Peyer's patch (tissue), 4 donors: ENCODE measurements around the gene FANCE. TPM values are rescaled to one million over a fixed set of nuclear protein-coding genes. Genes with fewer than 3 reads are reported as not detected.
"Not testable (repeated sequence)": the region's sequence is repeated elsewhere in the genome, so short reads cannot be mapped to it uniquely, and the experiment has no call there.

ENCODE experiments used
- DNase-seq, 3 donors: peaks; one replicate each; pipeline ENCODE4 v3.0.0-alpha.2; 2017 to 2019
- H3K27ac ChIP-seq, 4 donors: fragments of 200-600 bp; sonication (generic); one replicate each; pipeline ENCODE4 v1.5.1; 2016 to 2019
- H3K27me3 ChIP-seq, 2 donors: fragments of 200-600 bp; sonication (generic); one replicate each; pipeline ENCODE4 v1.5.1; 2019
- H3K36me3 ChIP-seq, 3 donors: fragments of 200-600 bp; sonication (generic); one replicate each; pipeline ENCODE4 v1.5.1; 2016 to 2019
- H3K4me1 ChIP-seq, 4 donors: fragments of 200-600 bp; sonication (generic); one replicate each; pipeline ENCODE4 v1.5.1; 2016 to 2019
- H3K4me3 ChIP-seq, 4 donors: fragments of 200-600 bp; sonication (generic); 1 replicate in 3 of 4; 2 replicates in 1 of 4; pipeline ENCODE4 v1.5.1; 2016 to 2019; ENCODE audit warnings: mild to moderate bottlenecking in 1 of 4
- H3K9me3 ChIP-seq, 4 donors: fragments of 200-600 bp; sonication (generic); one replicate each; pipeline ENCODE4 v1.5.1; 2016 to 2019; ENCODE audit warnings: mild to moderate bottlenecking in 1 of 4
- CTCF ChIP-seq, 6 experiments: fragments of 450-650 bp in 4 of 6; fragments of 200-600 bp in 2 of 6; sonication (generic) in 1 of 6; IDR thresholded peaks; one replicate each; pipeline ENCODE4 v1.5.1; 2017 to 2019; ENCODE audit warnings: antibody characterized with exemption in 6 of 6, mild to moderate bottlenecking in 3 of 6, moderate library complexity in 1 of 6
- POLR2A ChIP-seq, 2 donors: fragments of 450-650 bp; IDR thresholded peaks; one replicate each; pipeline ENCODE4 v1.5.1; 2017; ENCODE audit warnings: antibody characterized with exemption in 2 of 2, mild to moderate bottlenecking in 2 of 2, moderate library complexity in 2 of 2
- total RNA-seq, 4 donors: library from RNA; depleted of rRNA; stranded (reverse); fragments of >200 nt; gene quantifications; one replicate each; pipeline ENCODE4 v1.1.0, GENCODE V29; 2016

Gene FANCE
- total RNA-seq, 4 donors from 2014 or later: 1.8 to 7.4 (median 4.2) TPM

- H3K36me3 ChIP-seq: peaks cover 0 to 56% (median 0%) of the 10 kb centered on the region in 3 donors
These were observed 24.7 kb upstream of the FANCE start for GRCh38 chr6:35427435-35427834.

GRCh38 chr6:35427851-35428321 is 24.3 kb upstream of the FANCE start:
- no peak for DNase-seq
- Histone ChIP-seq H3K27ac (no peak overlapping the region), H3K27me3 (no peaks in the 10 kb centered on the region), H3K4me1 (peaks cover 0 to 10% (median 0%) of the 10 kb centered on the region in 4 donors), H3K4me3 (no peak overlapping the region), H3K9me3 (peaks cover 0 to 24% (median 7%) of the 10 kb centered on the region in 4 donors), H3K36me3 (peaks cover 0 to 53% (median 0%) of the 10 kb centered on the region in 3 donors)
- TF ChIP-seq CTCF (IDR thresholded peaks at IDR 0.05): no peak
- TF ChIP-seq POLR2A (IDR thresholded peaks at IDR 0.05): no peak

More at GRCh38 chr6:35427435-35427834, 24.7 kb upstream of the FANCE start:
- DNase-seq: no peak
- no peak overlapping the region for H3K4me3 ChIP-seq
- H3K9me3 ChIP-seq: peaks cover 0 to 24% (median 7%) of the 10 kb centered on the region in 4 donors
- H3K27ac ChIP-seq: no peak overlapping the region
- TF ChIP-seq POLR2A (IDR thresholded peaks at IDR 0.05): no peak
- no peak for TF ChIP-seq CTCF (IDR thresholded peaks at IDR 0.05)
- H3K4me1 ChIP-seq: peaks cover 0 to 7% (median 0%) of the 10 kb centered on the region in 4 donors
- H3K27me3 ChIP-seq: no peaks in the 10 kb centered on the region

- Histone ChIP-seq H3K4me1 (peaks cover 0 to 10% (median 0%) of the 10 kb centered on the region in 4 donors), H3K27me3 (no peaks in the 10 kb centered on the region), H3K4me3 (no peak overlapping the region), H3K27ac (no peak overlapping the region), H3K9me3 (peaks cover 0 to 24% (median 7%) of the 10 kb centered on the region in 4 donors), H3K36me3 (peaks cover 0 to 46% (median 0%) of the 10 kb centered on the region in 3 donors)
- TF ChIP-seq POLR2A (IDR thresholded peaks at IDR 0.05) (no peak), CTCF (IDR thresholded peaks at IDR 0.05) (no peak)
- no peak for DNase-seq
These were observed 23.6 kb upstream of the FANCE start for GRCh38 chr6:35428421-35429149.

GRCh38 chr6:35429463-35429862 is 22.7 kb upstream of the FANCE start:
- no peak overlapping the region for H3K4me3 ChIP-seq
- no peak for TF ChIP-seq CTCF (IDR thresholded peaks at IDR 0.05)
- TF ChIP-seq POLR2A (IDR thresholded peaks at IDR 0.05): no peak
- H3K36me3 ChIP-seq: peaks cover 0 to 38% (median 0%) of the 10 kb centered on the region in 3 donors
- H3K4me1 ChIP-seq: peaks cover 0 to 15% (median 2%) of the 10 kb centered on the region in 4 donors
- no peak overlapping the region for H3K27ac ChIP-seq
- peaks cover 0 to 24% (median 7%) of the 10 kb centered on the region in 4 donors for H3K9me3 ChIP-seq
- no peak for DNase-seq
- no peaks in the 10 kb centered on the region for H3K27me3 ChIP-seq

- no peak overlapping the region for H3K4me3 ChIP-seq
- peaks cover 0 to 9% (median 0%) of the 10 kb centered on the region in 3 donors for H3K36me3 ChIP-seq
- no peak for TF ChIP-seq POLR2A (IDR thresholded peaks at IDR 0.05)
- TF ChIP-seq CTCF (IDR thresholded peaks at IDR 0.05): no peak
- H3K9me3 ChIP-seq: peaks cover 0 to 24% (median 7%) of the 10 kb centered on the region in 4 donors
- H3K27ac ChIP-seq: peak overlapping the region in 2 of 4 donors; percentile 9 to 44
- H3K4me1 ChIP-seq: peaks cover 0 to 29% (median 5%) of the 10 kb centered on the region in 4 donors
- DNase-seq: peak in 2 of 3 donors; percentile 66 to 67
- H3K27me3 ChIP-seq: no peaks in the 10 kb centered on the region
These were observed 19.8 kb upstream of the FANCE start for GRCh38 chr6:35432291-35432690.

- Histone ChIP-seq H3K27ac (peak overlapping the region in 1 of 4 donors; percentile 44), H3K4me1 (peaks cover 0 to 29% (median 5%) of the 10 kb centered on the region in 4 donors), H3K9me3 (peaks cover 0 to 24% (median 7%) of the 10 kb centered on the region in 4 donors)
- not testable (repeated sequence) for H3K27me3 ChIP-seq, H3K4me3 ChIP-seq, DNase-seq, H3K36me3 ChIP-seq
These were observed 19.4 kb upstream of the FANCE start for GRCh38 chr6:35432702-35433101.
